GM18502 (cell line): Measurements from ENCODE around the gene KRAS.
A peak's percentile ranks its signal among the peaks of the same experiment; 100 is the strongest.

Source experiments
- ATAC-seq: cut with Tn5 transposase; IDR thresholded peaks from one replicate; pipeline ENCODE4 v1.9.1; 2021; ENCODE audit warnings: mild to moderate bottlenecking; ENCODE audit not compliant: unreplicated experiment, poor library complexity

Gene KRAS

GRCh38 chr12:25200703-25201102 is 50.0 kb downstream of the KRAS start:
- ATAC-seq: no peak

DNA sequence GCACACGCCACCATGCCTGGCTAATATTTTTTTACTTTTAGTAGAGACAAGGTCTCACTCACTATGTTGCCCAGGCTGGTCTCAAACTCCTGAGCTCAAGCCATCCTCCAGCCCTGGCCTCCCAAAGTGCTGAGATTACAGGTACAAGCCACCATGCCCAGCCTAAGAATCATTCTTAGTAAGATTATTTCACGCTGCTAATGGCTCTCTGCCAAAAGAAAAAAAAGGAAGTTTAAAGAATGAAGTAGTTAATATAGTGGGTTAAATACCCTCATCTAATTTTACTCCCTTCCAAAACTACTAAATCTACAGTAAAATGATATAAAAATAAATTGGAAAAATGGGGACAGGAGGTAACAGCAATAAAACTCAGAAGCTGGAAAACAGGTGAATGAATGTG is 53.1 kb downstream of the KRAS start:
- no peak for ATAC-seq

GRCh38 chr12:25195056-25195971 is 55.4 kb downstream of the KRAS start, which contains the start of the genes DNAI7 and ETFRF1:
DNAI7 (minus strand) TSS chr12:25195160; CDS start chr12:25195078, 82 bp downstream.
ETFRF1 (plus strand) TSS chr12:25195237; CDS start chr12:25203957, 8,720 bp downstream.
- ATAC-seq: peak; percentile 96

- no peak for ATAC-seq
These were observed 56.0 kb downstream of the KRAS start for GRCh38 chr12:25194722-25195055.

DNA sequence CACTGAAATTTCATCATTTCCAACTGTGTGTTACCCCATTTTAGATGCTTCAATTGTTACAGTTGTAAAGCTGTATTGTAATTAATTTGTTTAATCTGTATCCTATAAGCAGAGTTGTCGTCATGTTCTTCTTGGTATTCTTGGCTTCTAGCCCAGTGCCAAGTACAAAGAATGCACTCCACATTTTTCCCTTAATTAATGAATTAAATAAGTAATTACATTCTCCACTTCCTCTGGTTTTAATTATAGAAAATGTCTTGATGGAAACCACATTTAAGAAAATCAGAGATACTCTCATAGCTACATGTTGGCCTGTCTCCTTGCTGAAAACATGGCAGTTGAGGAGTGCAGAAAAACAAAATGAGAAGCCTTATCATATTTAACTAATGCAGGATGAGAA is 56.5 kb downstream of the KRAS start:
- no peak for ATAC-seq

GRCh38 chr12:25190793-25191192 is 59.9 kb downstream of the KRAS start:
- ATAC-seq: no peak

DNA sequence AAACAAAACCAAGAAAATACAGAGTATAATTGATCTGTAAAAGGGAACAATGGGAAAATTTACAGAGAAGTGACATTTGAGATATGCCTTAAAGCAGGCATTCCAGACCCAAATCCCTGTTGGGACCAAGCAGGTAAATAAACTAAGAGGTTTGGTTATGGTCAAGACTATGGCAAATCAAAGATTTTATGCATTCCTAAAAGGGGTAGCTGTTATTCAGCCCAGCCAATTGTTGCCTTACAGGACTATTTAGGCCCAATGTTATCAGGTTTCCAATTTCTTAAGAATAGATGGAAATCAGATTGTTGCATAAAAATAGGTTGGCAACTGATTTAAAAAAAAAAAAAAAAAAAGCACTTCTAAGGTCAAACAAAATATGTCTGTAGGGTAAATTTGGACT is 61.1 kb downstream of the KRAS start:
- no peak for ATAC-seq

- no peak for ATAC-seq
These were observed 62.9 kb downstream of the KRAS start for GRCh38 chr12:25187781-25188180.

DNA sequence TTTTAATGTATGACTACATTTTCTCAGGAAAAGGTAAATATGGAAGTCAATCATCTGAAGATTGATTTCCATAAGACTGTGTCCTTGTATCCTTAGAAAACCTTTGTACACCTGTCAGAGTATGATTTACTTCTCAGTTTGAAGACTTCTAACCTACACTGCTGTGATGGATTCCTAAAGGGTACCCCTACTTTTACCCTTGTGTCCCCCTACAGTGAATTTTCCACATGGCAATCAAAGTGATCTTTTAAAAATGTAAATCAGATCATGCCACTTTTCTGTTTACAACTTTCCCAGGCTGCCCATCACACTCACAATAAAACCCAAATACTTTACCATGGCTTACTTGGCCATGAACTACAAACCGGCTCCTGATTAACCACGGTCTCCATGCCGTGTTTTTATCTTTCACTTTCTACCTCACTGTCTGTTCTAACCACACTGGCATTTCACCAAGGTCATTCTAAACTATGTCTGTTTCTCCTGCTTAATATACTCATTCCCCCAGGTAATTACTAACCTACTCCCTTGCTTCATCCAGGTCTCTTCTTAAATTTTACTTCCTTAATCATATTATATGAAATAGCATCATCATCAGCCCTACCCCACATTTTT is 63.8 kb downstream of the KRAS start:
- ATAC-seq: peak; percentile 96

DNA sequence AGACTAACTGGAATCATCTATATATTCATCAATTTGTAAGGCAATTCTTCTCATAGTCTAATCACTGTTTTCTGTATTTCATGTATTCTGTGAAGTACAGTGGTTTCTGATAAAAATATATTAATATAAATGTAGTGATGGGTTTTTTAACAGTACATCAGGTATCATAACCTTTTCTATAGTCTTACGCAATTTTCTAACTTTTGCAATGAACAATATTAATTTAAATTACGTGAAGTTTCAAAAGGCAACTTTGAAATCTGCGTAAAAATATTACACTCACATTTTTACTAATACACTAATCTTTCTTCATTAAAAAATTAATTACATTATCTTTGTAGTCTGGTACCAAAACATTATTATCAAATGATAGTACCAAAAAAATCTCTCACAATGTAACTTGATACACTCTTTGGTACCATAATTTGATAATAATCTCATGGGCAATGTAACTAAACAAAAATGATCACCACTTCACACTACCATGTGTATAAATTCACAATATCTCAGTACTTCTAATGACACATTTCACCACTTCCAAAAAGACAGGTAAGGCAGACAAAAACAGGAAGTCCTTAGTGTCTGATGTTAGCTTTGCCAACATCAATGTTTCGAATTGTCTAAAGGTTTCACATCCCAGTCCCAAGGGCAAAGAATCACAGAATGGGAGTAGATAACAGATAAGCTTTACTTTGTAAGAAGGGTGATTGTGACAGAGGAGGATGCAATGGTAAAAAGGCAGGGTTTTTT is 64.5 kb downstream of the KRAS start:
- peak; percentile 72 for ATAC-seq

GRCh38 chr12:25184132-25184531 is 66.6 kb downstream of the KRAS start:
- no peak for ATAC-seq

DNA sequence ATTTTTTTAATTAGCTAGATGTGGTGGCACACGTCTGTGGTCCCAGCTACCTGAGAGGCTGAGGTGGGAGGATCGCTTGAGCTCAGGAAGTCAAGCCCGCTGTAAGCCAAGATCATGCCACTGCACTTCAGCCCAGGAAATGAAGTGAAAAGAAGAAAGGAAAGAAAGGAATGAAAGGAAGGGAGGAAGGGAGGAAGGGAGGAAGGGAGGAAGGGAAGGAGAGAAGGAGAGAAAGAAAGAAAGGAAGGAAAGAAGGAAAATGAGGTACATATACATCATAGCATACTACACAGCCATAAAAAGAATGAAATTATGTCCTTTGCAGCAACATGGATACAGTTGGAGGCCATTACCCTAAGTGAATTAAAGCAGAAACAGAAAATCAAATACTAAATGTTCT is 68.0 kb downstream of the KRAS start:
- ATAC-seq: no peak

DNA sequence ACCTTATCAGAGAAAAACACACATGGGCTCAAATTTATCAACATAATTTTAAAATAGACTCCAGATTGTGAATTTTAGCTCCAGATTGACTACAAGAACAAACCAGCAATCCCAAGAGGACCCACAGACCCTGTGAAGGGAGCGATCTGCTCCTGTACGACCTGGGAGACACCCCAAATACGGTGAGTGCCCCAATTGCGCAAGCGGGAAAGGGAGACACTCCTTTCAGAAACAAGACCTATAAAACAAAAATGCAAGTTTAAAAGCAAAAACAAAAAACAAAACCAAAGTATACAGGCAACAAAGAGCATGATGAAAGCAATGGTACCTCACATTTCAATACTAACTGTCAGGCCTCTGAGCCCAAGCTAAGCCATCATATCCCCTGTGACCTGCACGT is 87.9 kb downstream of the KRAS start:
- ATAC-seq: no peak

- ATAC-seq: no peak
These were observed 94.7 kb downstream of the KRAS start for GRCh38 chr12:25156061-25156460.

GRCh38 chr12:25155022-25155576 is 95.6 kb downstream of the KRAS start:
- peak; percentile 53 for ATAC-seq
